GM12873 (cell line): Measurements from ENCODE around the gene BMP4.
A peak's percentile ranks its signal among the peaks of the same experiment; 100 is the strongest.

Source experiments
- TF ChIP-seq, protein P1 (sequence below): IDR thresholded peaks from 2 replicates; pipeline ENCODE4 v1.5.1; 2012; ENCODE audit warnings: low read depth, mild to moderate bottlenecking, moderate library complexity, low read length, control low read depth; ENCODE audit not compliant: insufficient read depth; ENCODE audit errors: missing control alignments

BMP4 gene

DNA sequence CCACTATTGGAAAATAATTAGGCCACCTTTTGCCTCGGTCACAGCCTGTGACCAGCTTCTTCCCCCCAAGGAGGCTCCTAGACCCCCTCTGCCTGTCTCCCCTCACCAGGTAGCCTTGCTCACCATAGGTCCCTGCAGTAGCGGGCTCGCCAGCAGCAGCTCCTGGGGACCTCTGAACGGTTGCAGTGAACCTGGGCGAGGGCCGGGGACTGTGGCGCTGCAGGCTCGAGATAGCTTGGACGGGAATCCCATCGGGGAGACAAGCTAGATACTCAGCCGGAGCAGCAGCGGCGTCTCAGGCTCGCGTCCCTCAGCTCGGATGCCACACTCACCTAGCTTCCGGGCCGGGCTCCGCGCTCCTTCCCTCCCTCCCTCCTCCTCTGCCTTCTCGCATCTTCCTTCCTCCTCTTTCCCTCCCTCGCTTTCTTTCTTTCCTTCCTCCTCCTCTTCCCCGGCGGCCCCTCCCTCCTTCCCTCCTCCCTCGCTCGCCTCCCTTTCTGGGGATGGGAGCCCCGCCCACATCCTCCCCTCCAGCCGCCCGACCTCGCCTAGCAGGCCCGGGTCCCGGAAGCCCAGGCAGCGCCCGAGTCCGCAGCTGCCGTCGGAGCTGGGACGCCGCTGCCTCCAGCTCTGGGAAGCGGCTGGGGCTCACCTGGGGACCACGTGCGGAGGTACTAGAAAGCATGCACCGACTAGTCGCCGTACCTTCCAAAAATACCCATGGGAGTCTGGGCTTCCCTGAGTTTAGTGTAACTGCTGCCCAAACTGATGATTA, at the start of gene BMP4:
Gene BMP4 (minus strand): TSS at position 399 of the 775 bp plus-strand sequence. CDS start 4,603 bp downstream, outside the sequence.
- TF ChIP-seq, protein P1, sequence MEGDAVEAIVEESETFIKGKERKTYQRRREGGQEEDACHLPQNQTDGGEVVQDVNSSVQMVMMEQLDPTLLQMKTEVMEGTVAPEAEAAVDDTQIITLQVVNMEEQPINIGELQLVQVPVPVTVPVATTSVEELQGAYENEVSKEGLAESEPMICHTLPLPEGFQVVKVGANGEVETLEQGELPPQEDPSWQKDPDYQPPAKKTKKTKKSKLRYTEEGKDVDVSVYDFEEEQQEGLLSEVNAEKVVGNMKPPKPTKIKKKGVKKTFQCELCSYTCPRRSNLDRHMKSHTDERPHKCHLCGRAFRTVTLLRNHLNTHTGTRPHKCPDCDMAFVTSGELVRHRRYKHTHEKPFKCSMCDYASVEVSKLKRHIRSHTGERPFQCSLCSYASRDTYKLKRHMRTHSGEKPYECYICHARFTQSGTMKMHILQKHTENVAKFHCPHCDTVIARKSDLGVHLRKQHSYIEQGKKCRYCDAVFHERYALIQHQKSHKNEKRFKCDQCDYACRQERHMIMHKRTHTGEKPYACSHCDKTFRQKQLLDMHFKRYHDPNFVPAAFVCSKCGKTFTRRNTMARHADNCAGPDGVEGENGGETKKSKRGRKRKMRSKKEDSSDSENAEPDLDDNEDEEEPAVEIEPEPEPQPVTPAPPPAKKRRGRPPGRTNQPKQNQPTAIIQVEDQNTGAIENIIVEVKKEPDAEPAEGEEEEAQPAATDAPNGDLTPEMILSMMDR = no peak

DNA sequence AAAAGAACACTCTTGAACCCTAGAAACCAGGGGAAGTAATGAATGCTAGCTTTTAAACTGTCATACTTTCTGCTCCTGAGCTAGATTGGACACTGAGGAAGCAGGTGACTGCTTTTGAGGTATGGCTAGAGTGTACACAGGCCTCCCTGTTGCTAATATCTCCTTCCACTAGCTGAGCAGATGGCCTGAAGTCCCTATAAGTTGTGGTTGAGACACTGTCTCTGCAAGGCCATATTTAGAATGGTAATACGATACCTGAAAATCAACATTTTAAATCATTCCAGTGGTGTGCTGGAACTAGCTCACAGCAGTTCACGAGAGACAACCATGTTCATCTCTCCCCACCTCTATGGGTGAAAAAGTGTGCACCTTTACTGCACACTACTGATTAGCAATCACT, 46.4 kb upstream of the BMP4 start:
- TF ChIP-seq, protein P1 = no peak

DNA sequence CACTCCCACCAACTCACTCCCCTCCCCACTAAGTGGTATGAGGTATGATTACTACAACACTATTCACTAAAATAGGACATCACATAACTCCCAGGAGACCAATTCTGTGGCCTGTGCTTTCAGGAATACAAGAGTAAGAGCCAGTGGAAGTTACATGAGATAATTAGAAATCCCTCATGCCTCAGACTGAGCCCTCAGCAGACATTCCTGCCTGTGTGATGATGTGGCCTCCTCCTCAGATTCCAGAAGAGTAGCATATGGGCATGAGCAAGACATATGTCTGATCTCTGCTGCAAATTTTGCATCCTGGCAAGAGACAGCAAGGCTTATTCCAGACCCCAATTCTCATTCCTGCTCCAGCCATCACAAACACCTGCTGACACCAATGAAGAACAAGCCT, 46.0 kb upstream of the BMP4 start:
- TF ChIP-seq, protein P1 = no peak

DNA sequence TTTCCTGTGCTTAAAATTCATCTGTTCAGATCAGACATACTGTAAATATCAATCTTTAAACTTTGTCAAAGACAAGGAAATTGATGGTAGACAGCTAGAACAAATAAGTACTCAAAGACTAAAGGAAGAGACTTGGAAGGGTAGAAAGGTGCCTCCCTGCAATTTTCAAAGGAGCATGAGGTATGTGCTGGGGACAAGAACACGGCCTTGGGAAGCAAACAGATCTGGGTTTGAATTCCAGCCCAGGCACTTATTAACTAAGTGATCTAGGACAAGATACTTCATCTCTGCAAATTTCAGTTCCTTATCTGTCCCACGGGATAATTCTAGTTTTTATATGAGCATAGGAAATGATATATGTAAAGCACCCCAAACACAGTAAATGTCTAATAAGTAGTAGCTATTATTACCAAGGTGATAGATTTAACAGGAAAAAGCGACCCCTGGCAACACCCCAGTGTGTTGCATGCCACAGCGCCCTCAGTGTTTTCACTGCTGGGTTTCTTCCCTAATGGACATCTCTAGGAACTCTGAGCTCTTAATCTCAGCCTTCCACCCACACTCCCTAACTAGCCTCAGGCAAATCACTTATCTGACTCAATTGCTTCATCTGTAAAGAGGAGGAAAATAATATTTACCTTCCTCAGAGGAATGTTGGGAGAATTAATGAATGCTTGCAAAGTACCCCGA, 44.7 kb upstream of the BMP4 start:
- TF ChIP-seq, protein P1 = peak; percentile 8

DNA sequence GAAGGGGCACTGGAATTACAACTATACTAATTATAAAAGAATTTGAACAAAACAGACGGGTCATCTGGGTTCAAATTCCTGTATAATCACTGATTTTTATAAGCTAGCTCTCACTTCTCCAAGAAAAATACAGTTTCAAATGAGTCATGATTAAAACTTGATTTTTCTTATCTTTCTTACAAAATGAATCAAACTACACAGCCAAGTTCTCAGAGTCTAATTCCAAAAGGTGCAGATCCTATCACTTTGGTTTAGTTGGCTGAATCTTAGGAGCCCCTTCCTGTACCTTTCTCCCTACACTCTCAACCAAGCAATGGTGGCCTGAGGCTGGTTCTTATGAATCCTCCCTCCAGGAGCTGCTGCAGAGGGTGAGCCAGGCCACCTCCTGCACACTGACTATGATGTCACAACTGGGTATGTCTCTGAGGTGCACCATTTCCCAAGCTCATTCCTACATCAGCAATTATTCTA, 43.8 kb upstream of the BMP4 start:
- TF ChIP-seq, protein P1 = no peak

DNA sequence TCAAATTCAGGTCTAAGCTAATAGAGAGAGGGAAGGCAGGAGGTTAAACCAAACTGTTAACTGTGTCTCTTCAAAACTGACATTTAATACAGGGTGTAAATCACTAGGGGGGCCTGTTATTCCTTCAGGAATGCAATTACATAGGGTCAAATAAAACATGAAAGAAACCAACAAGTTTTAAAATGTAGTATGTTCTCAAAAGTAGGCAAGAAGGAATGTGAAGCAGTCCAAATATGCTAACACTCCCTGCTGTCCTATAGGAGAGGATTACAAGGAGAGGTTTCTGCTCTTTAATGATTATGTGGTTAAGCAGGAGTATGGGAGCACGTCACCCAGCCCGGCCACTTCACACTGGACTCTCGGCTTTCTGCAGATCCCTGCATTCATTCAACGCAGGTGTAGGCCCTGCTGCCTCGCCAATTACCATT, 42.5 kb upstream of the BMP4 start:
- TF ChIP-seq, protein P1 = no peak

DNA sequence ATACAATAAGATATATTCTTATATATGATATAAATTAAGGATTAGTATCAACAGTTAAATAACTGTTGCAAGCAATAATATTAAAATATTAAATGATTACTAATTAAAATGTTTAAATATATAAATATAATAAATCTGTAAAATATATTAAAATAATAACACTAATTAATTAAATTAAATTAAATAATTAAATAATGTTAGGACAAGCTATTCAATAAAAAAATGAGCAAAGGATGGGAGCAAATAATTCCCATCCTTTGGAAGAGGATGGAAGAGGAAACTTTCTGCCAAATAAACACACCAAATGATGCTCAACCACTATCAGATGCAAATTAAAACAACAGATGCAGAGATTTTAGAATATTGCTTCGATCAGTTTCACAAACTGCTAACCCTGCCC, 39.4 kb upstream of the BMP4 start:
- TF ChIP-seq, protein P1 = no peak
